GM23248 (cell line): Measurements from ENCODE around the gene MUC2. TPM values are rescaled to one million over a fixed set of nuclear protein-coding genes. Genes with fewer than 3 reads are reported as not detected.

Source experiments
- DNase-seq: peaks from one replicate; pipeline ENCODE4 v3.0.0-alpha.2; 2015
- H2AFZ ChIP-seq: fragments of 200-600 bp; sonication (generic); 2 replicates; pipeline ENCODE4 v1.6.1; 2016; ENCODE audit warnings: antibody characterized with exemption
- H3F3A ChIP-seq: fragments of 200-600 bp; sonication (generic); 2 replicates; pipeline ENCODE4 v1.6.1; 2016; ENCODE audit warnings: mild to moderate bottlenecking, antibody characterized with exemption, mixed run types; ENCODE audit not compliant: insufficient read depth
- H3K27ac ChIP-seq: fragments of 200-600 bp; sonication (generic); 2 replicates; pipeline ENCODE4 v1.5.1; 2016; ENCODE audit warnings: mild to moderate bottlenecking
- H3K27me3 ChIP-seq: fragments of 200-600 bp; sonication (generic); replicated peaks from 2 replicates; pipeline ENCODE4 v1.6.1; 2016; ENCODE audit warnings: mild to moderate bottlenecking; ENCODE audit not compliant: insufficient read depth
- H3K36me3 ChIP-seq: fragments of 200-600 bp; sonication (generic); 2 replicates; pipeline ENCODE4 v1.6.1; 2016; ENCODE audit warnings: low read depth, mild to moderate bottlenecking
- H3K4me1 ChIP-seq: fragments of 200-600 bp; sonication (generic); 2 replicates; pipeline ENCODE4 v1.6.1; 2016; ENCODE audit warnings: mild to moderate bottlenecking; ENCODE audit not compliant: insufficient read depth
- H3K4me2 ChIP-seq: fragments of 200-600 bp; sonication (generic); one replicate; pipeline ENCODE4 v1.6.1; 2016; ENCODE audit warnings: mild to moderate bottlenecking; ENCODE audit not compliant: unreplicated experiment
- H3K4me3 ChIP-seq: fragments of 200-600 bp; sonication (generic); 2 replicates; pipeline ENCODE4 v1.5.1; 2016; ENCODE audit warnings: mild to moderate bottlenecking
- H3K79me2 ChIP-seq: fragments of 200-600 bp; sonication (generic); 2 replicates; pipeline ENCODE4 v1.6.1; 2016; ENCODE audit warnings: mild to moderate bottlenecking; ENCODE audit not compliant: insufficient read depth
- H3K9ac ChIP-seq: fragments of 200-600 bp; sonication (generic); 2 replicates; pipeline ENCODE4 v1.6.1; 2016; ENCODE audit warnings: mild to moderate bottlenecking
- H3K9me2 ChIP-seq: fragments of 200-600 bp; sonication (generic); 2 replicates; pipeline ENCODE4 v1.6.1; 2016; ENCODE audit warnings: mixed run types, mild to moderate bottlenecking, moderate library complexity; ENCODE audit not compliant: insufficient read depth
- H3K9me3 ChIP-seq: fragments of 200-600 bp; sonication (generic); one replicate; pipeline ENCODE4 v1.6.1; 2017; ENCODE audit warnings: low read depth
- H4K20me1 ChIP-seq: fragments of 200-600 bp; sonication (generic); 2 replicates; pipeline ENCODE4 v1.6.0; 2016; ENCODE audit not compliant: insufficient read depth
- EZH2 ChIP-seq: fragments of 200-600 bp; sonication (generic); IDR thresholded peaks from 2 replicates; pipeline ENCODE4 v1.6.1; 2018; ENCODE audit warnings: antibody characterized with exemption, mild to moderate bottlenecking; ENCODE audit not compliant: insufficient read depth, poor library complexity, severe bottlenecking
- EZH2phosphoT487 ChIP-seq: fragments of 200-600 bp; sonication (generic); IDR thresholded peaks from 2 replicates; pipeline ENCODE4 v1.6.1; 2018; ENCODE audit warnings: antibody characterized with exemption, moderate library complexity, mild to moderate bottlenecking, low read depth; ENCODE audit not compliant: insufficient read depth
- WGBS, 2 experiments: methylation state at CpG; one replicate each; pipeline ENCODE4 v1.1.6; 2015 to 2017; ENCODE audit warnings: low lambda C conversion rate in 2 of 2, low coverage in 1 of 2; ENCODE audit errors: missing lambda C conversion rate in 2 of 2; 5-methylcytosine and 5-hydroxymethylcytosine counted together
- in situ Hi-C: fragments of 300-500 bp; cut with MboI; formaldehyde crosslinking; loops from 2 replicates; pipeline ENCODE4 v1.15.0; 2020
- polyA plus RNA-seq: library from polyadenylated mRNA; unstranded; fragments of >200 nt; fragmentation: Nextera tagmentation; extraction: Ambion mirVana; gene quantifications from 2 replicates; pipeline ENCODE4 v1.2.1, GENCODE V29; 2016
- total RNA-seq: library from RNA; depleted of rRNA; stranded (reverse); fragments of >200 nt; shearing (Covaris generic); gene quantifications from 2 replicates; pipeline ENCODE4 v1.2.3, GENCODE V29; 2014

MUC2 gene
- total and polyA plus RNA-seq, 2 experiments from 2014 or later = not detected

- Histone ChIP-seq H3K9ac (no peak overlapping the region), H3K27me3 (no peaks in the 10 kb centered on the region; the same call in none of the 2 replicates), H3K4me1 (no peaks in the 10 kb centered on the region), H3F3A (no peaks in the 10 kb centered on the region), H3K9me3 (no peaks in the 10 kb centered on the region), H3K79me2 (no peaks in the 10 kb centered on the region), H3K27ac (no peak overlapping the region), H3K4me3 (no peak overlapping the region), H3K36me3 (no peaks in the 10 kb centered on the region), H4K20me1 (no peaks in the 10 kb centered on the region), H2AFZ (no peak overlapping the region), H3K9me2 (no peaks in the 10 kb centered on the region), H3K4me2 (no peak overlapping the region)
- TF ChIP-seq EZH2 = no peak
- TF ChIP-seq EZH2phosphoT487 = no peak
- WGBS, 2 experiments = 76 to 78% methylated on average over 17 of the region's 17 CpGs
- in situ Hi-C loops = loop anchor here (10.0 kb wide), 1 partner anchor 150 kb away; no protein-coding TSS in a partner anchor
- DNase-seq = no peak
These were observed 19.5 kb upstream of the MUC2 start for GRCh38 chr11:1055109-1055703.

- TF ChIP-seq EZH2 (no peak), EZH2phosphoT487 (no peak)
- Histone ChIP-seq H3K9me2 (no peaks in the 10 kb centered on the region), H3K4me2 (no peak overlapping the region), H3K79me2 (no peaks in the 10 kb centered on the region), H3K9me3 (no peaks in the 10 kb centered on the region), H3K4me1 (0 out of 2 replicates have a peak, but pooled peaks cover 6% of the 10 kb centered on the region), H3F3A (no peaks in the 10 kb centered on the region), H3K27ac (no peak overlapping the region), H3K27me3 (no peaks in the 10 kb centered on the region; the same call in none of the 2 replicates), H3K4me3 (no peak overlapping the region), H3K36me3 (no peaks in the 10 kb centered on the region), H2AFZ (no peak overlapping the region), H3K9ac (no peak overlapping the region), H4K20me1 (no peaks in the 10 kb centered on the region)
- DNase-seq = no peak
- in situ Hi-C loops = loop anchor here (10.0 kb wide), 1 partner anchor 151 kb away; no protein-coding TSS in a partner anchor
- WGBS, 2 experiments = 74 to 77% methylated on average over 39 to 46 of the region's 46 CpGs
These were observed 18.5 kb upstream of the MUC2 start for GRCh38 chr11:1055990-1056771.

GRCh38 chr11:1057806-1058205 lies 16.9 kb upstream of the MUC2 start:
- Histone ChIP-seq H3K27me3 (no peaks in the 10 kb centered on the region; the same call in none of the 2 replicates), H3K27ac (no peak overlapping the region), H3K9me3 (no peaks in the 10 kb centered on the region), H3K4me1 (0 out of 2 replicates have a peak, but pooled peaks cover 6% of the 10 kb centered on the region), H4K20me1 (no peaks in the 10 kb centered on the region), H3K36me3 (no peaks in the 10 kb centered on the region), H3K79me2 (no peaks in the 10 kb centered on the region), H2AFZ (no peak overlapping the region), H3K4me2 (no peak overlapping the region), H3F3A (no peaks in the 10 kb centered on the region), H3K4me3 (no peak overlapping the region), H3K9ac (no peak overlapping the region), H3K9me2 (no peaks in the 10 kb centered on the region)
- TF ChIP-seq EZH2 (no peak), EZH2phosphoT487 (no peak)
- no peak for DNase-seq
- WGBS, 2 experiments = 76 to 83% methylated on average over 15 to 16 of the region's 16 CpGs
- in situ Hi-C loops = loop anchor here (10.0 kb wide), 1 partner anchor 153 kb away; no protein-coding TSS in a partner anchor

GRCh38 chr11:1059759-1060158 lies 14.9 kb upstream of the MUC2 start:
- DNase-seq = no peak
- H3K4me3 ChIP-seq = no peak overlapping the region
- H3K4me2 ChIP-seq = no peak overlapping the region
- no peaks in the 10 kb centered on the region for H3K9me2 ChIP-seq
- no peak overlapping the region for H3K27ac ChIP-seq
- no peak for TF ChIP-seq EZH2phosphoT487
- TF ChIP-seq EZH2 = no peak
- 43 to 50% methylated on average over 13 to 15 of the region's 15 CpGs for WGBS, 2 experiments
- no peaks in the 10 kb centered on the region for H3K9me3 ChIP-seq
- in situ Hi-C loops = loop anchor here (10.0 kb wide), 1 partner anchor 155 kb away; no protein-coding TSS in a partner anchor
- no peaks in the 10 kb centered on the region for H4K20me1 ChIP-seq
- no peak overlapping the region for H3K9ac ChIP-seq
- no peaks in the 10 kb centered on the region for H3K36me3 ChIP-seq
- H3F3A ChIP-seq = no peaks in the 10 kb centered on the region
- 0 out of 2 replicates have a peak, but pooled peaks cover 6% of the 10 kb centered on the region for H3K4me1 ChIP-seq
- H3K79me2 ChIP-seq = no peaks in the 10 kb centered on the region
- no peaks in the 10 kb centered on the region; the same call in none of the 2 replicates for H3K27me3 ChIP-seq
- H2AFZ ChIP-seq = no peak overlapping the region
